HG03378 (cell line): ENCODE measurements around the gene RHCG.

Experiments
- ATAC-seq: cut with Tn5 transposase; IDR thresholded peaks from one replicate; pipeline ENCODE4 v1.9.1; 2021; ENCODE audit warnings: mild to moderate bottlenecking, moderate library complexity; ENCODE audit not compliant: unreplicated experiment

Gene RHCG

DNA sequence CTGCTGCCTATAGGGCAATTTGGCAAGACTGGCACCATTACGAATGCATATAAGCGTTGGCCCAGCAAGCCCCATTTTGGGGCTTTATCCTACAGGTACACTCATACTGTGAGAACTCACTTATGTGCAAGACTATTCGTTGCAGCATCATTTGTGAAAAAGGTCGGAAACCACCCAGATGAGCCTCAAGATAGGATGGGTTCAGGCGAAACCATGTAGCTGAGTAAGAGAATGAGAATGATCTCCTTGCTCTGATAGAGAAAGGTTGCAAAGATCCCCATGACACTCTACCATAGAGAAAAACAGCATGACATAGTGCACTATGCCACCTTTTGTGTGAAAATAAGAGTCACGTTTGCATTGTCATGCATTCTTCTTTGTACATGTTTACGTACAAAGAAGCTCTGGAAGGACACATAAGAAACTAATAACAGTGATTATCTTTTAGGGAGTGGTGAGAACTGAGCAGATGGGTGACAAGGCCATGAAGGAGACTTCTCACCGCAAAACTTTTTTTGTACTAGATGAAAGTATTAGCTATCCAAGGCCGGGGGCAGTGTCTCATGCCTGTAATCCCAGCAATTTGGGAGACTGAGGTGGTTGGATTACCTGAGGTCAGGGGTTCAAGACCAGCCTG is 50.0 kb downstream of the RHCG start:
- ATAC-seq: no peak

GRCh38 chr15:89445518-89445917 is 50.9 kb downstream of the RHCG start:
- ATAC-seq: no peak

DNA sequence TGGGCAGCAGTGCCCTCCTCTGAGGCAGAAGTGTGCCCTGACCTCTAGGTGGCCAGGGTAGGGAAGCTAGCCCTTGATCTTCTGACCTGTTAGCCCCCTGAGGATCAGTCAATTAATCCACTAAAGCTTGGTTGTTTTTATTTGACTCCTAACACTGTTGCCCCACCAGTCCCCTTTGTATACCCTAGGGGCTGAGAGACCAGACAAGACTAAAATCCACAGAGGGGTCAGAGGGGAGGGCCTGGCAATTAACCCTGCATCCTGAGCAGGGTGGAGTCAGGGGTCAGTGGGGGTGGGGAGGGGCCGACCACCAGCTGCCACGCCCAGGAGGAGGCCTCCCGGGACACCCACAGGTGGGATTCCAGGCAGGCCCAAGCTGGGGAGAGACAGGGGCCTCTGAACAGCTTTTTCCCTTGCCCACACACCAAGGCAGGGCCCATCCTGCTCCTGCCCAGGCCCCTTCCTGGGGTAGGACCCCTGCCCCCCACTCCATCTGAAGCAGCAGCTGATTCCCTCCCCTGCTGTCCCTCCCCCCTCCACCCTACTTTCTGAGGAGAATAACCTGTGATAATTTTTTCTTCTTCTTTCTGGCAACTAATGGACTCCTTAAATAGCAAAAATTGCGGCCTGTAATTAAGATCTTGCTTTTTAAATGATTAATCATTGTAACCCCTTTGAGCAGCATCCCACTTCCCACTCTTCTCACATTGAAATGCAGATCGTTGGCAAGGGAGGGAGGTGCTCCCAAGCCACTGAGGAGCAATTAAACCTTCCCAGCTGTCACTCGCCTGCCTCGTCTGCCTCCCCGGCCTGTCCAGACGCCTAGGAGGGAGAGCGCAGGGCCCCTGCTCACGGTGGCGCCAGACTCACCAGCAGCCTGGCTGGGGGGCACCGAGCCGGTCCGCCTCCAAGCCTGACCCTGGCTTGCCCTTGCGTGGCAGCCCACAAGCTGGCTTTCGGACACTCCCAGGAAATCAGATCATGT is 51.9 kb downstream of the RHCG start:
- no peak for ATAC-seq

GRCh38 chr15:89443581-89443980 is 52.8 kb downstream of the RHCG start:
- ATAC-seq: no peak

DNA sequence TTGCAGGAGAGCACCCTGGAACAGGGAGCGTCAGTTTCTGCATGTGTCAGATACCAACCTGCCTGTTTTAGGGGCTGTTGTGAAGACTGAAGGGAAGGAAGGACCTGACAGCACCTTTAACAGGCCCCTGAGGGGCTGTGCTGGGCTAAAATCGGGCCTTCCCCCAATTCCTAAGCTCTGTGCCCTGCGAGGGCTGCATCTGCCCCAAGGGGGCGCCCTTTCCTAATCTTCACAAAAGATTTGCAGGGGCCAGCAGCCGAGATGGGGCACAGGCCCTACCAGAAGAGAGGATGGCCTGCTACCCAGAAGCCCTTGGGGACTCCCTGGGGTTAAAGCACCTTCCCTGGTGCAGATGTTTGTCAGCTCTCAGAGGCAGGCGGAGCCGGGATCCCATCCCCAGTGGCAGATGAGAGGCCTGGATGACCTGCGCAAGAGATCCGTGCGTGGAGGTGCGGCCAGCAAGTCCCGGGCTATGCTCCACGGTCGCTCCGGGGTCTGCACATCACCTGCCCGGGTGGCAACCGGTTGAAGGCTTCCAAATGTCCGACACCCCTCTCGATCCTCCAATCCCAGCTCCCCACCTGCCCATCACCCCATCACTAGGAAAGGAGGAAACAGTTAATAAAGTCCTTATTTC is 53.6 kb downstream of the RHCG start:
- no peak for ATAC-seq

DNA sequence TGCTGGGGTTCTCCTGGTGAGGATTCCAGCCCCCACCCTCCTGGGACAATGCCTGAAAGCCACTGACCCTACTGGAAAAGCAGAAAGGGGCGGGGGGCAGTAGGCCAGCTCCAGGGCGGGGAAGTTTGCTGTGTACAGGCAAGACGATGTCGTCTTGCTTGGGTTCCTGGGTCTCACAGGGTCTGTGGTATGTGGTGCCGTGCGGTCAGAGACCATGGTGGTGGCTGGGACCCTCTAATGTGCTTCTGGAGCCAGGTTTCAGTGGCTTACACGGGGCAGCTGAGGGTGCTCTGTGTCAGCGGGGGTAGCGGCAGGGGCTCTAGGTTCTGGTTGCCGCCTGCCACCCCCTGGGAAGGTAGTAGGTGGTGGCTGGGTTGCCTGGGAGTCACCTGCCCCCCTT is 54.2 kb downstream of the RHCG start:
- no peak for ATAC-seq

- ATAC-seq: peak; percentile 97
These were observed 55.0 kb downstream of the RHCG start for GRCh38 chr15:89441295-89441812.

GRCh38 chr15:89439764-89440163 is 56.6 kb downstream of the RHCG start:
- no peak for ATAC-seq

GRCh38 chr15:89436560-89437311 is 59.6 kb downstream of the RHCG start:
- no peak for ATAC-seq

DNA sequence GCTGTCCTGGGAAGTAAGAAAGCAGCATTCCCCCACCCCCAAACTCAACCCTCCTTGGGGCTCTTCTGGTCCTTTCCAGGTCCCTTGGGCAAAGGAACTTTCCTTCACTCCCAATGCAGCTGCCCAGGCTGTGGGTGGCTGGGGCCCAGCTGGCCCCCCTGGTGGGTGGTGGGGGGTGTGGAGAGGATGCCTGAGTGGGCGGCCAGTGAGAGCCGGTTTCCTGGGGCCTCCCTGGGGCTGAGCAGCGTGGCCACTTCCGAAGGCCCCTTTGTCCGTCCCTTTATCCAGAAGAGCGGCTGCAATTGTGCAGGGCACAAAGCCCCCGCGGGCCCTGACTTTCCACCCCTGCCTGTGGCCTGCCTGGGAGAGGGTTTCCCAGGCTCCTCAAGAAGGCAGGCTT is 61.0 kb downstream of the RHCG start:
- no peak for ATAC-seq

GRCh38 chr15:89433686-89434085 is 62.7 kb downstream of the RHCG start:
- no peak for ATAC-seq

- peak; percentile 84 for ATAC-seq
These were observed 65.6 kb downstream of the RHCG start for GRCh38 chr15:89430530-89431341.

GRCh38 chr15:89429986-89430385 is 66.4 kb downstream of the RHCG start:
- ATAC-seq: no peak

DNA sequence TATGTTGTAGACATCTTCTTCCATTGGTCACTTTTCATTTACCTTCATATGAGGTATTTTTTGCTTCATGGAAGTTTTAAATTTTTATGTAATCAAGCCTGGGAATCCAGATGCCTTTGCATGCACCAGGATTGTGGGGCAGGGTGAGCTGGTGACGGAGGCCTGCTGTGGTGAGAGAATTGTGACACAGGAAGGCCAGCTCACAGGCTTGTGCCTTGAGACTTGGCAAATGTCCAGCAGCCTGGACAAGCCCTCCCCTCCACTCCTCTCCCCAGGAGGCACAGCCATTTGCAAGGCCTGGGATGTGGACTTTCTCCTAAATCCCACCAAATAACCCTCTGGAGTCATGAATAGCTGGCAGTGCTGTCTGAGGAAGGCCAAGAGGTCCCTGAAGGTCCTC is 67.4 kb downstream of the RHCG start:
- ATAC-seq: no peak

- no peak for ATAC-seq
These were observed 68.1 kb downstream of the RHCG start for GRCh38 chr15:89428246-89428645.

- no peak for ATAC-seq
These were observed 69.9 kb downstream of the RHCG start for GRCh38 chr15:89426500-89426899.

GRCh38 chr15:89423981-89424380 is 72.4 kb downstream of the RHCG start:
- no peak for ATAC-seq
